GM23338 (cell line): ENCODE data around the gene CPB1. TPM values are rescaled to one million over a fixed set of nuclear protein-coding genes. Genes with fewer than 3 reads are reported as not detected.

Experiments
- ATAC-seq: fragments of 200-7000 bp; cut with Tn5 transposase; 3 replicates; pipeline ENCODE4 v1.9.1; 2020
- DNase-seq: peaks from one replicate; pipeline ENCODE4 v3.0.0-alpha.2; 2015; ENCODE audit warnings: low spot score
- H2AFZ ChIP-seq: fragments of 200-600 bp; sonication (generic); 2 replicates; pipeline ENCODE4 v1.8.0; 2016; ENCODE audit warnings: antibody characterized with exemption, mild to moderate bottlenecking, moderate library complexity
- H3F3A ChIP-seq: fragments of 200-600 bp; sonication (generic); replicated peaks from 2 replicates; pipeline ENCODE4 v1.8.0; 2017; ENCODE audit warnings: antibody characterized with exemption, mixed run types, low read depth
- H3K27ac ChIP-seq: fragments of 200-600 bp; sonication (generic); 2 replicates; pipeline ENCODE4 v1.6.1; 2016; ENCODE audit warnings: low read depth
- H3K27me3 ChIP-seq: fragments of 200-600 bp; sonication (generic); 2 replicates; pipeline ENCODE4 v1.8.0; 2016; ENCODE audit warnings: mild to moderate bottlenecking, mixed run types, moderate library complexity; ENCODE audit not compliant: insufficient read depth
- H3K36me3 ChIP-seq: fragments of 200-600 bp; sonication (generic); 2 replicates; pipeline ENCODE4 v1.8.0; 2016; ENCODE audit warnings: mild to moderate bottlenecking; ENCODE audit not compliant: insufficient read depth
- H3K4me1 ChIP-seq: fragments of 200-600 bp; sonication (generic); 2 replicates; pipeline ENCODE4 v1.8.0; 2016; ENCODE audit warnings: mild to moderate bottlenecking, moderate library complexity; ENCODE audit not compliant: insufficient read depth
- H3K4me2 ChIP-seq: fragments of 200-600 bp; sonication (generic); 2 replicates; pipeline ENCODE4 v1.7.1; 2017; ENCODE audit warnings: mixed run types
- H3K4me3 ChIP-seq: fragments of 200-600 bp; sonication (generic); 2 replicates; pipeline ENCODE4 v1.6.1; 2016; ENCODE audit warnings: mixed run types
- H3K79me2 ChIP-seq: fragments of 200-600 bp; sonication (generic); replicated peaks from 2 replicates; pipeline ENCODE4 v1.8.0; 2017; ENCODE audit warnings: mild to moderate bottlenecking; ENCODE audit not compliant: insufficient read depth
- H3K9me2 ChIP-seq: fragments of 200-600 bp; sonication (generic); 2 replicates; pipeline ENCODE4 v1.8.0; 2017; ENCODE audit not compliant: insufficient read depth
- H4K20me1 ChIP-seq: fragments of 200-600 bp; sonication (generic); replicated peaks from 2 replicates; pipeline ENCODE4 v1.8.0; 2017; ENCODE audit warnings: mild to moderate bottlenecking; ENCODE audit not compliant: insufficient read depth
- H3K27ac Mint-ChIP-seq: 2 replicates; pipeline ENCODE4 v1.8.0; 2020; ENCODE audit warnings: inconsistent platforms, mild to moderate bottlenecking, moderate library complexity, mixed read lengths
- H3K27me3 Mint-ChIP-seq: 3 replicates; pipeline ENCODE4 v1.8.0; 2022; ENCODE audit warnings: low read depth, mild to moderate bottlenecking, moderate library complexity, mixed read lengths, inconsistent platforms; ENCODE audit not compliant: insufficient read depth, poor library complexity
- H3K36me3 Mint-ChIP-seq: 3 replicates; pipeline ENCODE4 v1.8.0; 2021; ENCODE audit warnings: low read depth, mild to moderate bottlenecking, inconsistent platforms, moderate library complexity, mixed read lengths
- H3K4me1 Mint-ChIP-seq: 3 replicates; pipeline ENCODE4 v1.8.0; 2020; ENCODE audit warnings: mild to moderate bottlenecking, inconsistent platforms, mixed read lengths
- H3K4me3 Mint-ChIP-seq: 3 replicates; pipeline ENCODE4 v1.8.0; 2021; ENCODE audit warnings: moderate library complexity, mild to moderate bottlenecking, inconsistent platforms, mixed read lengths
- H3K9me3 Mint-ChIP-seq: 3 replicates; pipeline ENCODE4 v1.8.0; 2020; ENCODE audit warnings: moderate library complexity, mild to moderate bottlenecking, inconsistent platforms, mixed read lengths
- CTCF ChIP-seq, 2 experiments: fragments of 200-600 bp in 1 of 2; sonication (generic) in 1 of 2; conservative IDR thresholded peaks; 2 replicates each; pipeline versions ENCODE4 v1.5.1 to v1.6.1; 2016 to 2017; ENCODE audit warnings: antibody characterized with exemption in 2 of 2, low read depth in 2 of 2, mild to moderate bottlenecking in 2 of 2, moderate library complexity in 1 of 2
- ETS1 ChIP-seq: IDR thresholded peaks from 2 replicates; pipeline ENCODE4 v1.6.1; 2016; ENCODE audit warnings: antibody characterized with exemption
- EZH2phosphoT487 ChIP-seq: fragments of 200-600 bp; sonication (generic); IDR thresholded peaks from one replicate; pipeline ENCODE4 v1.8.1; 2018; ENCODE audit warnings: antibody characterized with exemption; ENCODE audit not compliant: unreplicated experiment
- JUNB ChIP-seq: IDR thresholded peaks from one replicate; pipeline ENCODE4 v1.6.1; 2016; ENCODE audit warnings: antibody characterized with exemption; ENCODE audit not compliant: unreplicated experiment
- NANOG ChIP-seq: IDR thresholded peaks from 2 replicates; pipeline ENCODE4 v1.6.1; 2016; ENCODE audit warnings: antibody characterized with exemption, borderline replicate concordance
- POLR2AphosphoS5 ChIP-seq: IDR thresholded peaks from 2 replicates; pipeline ENCODE4 v1.6.1; 2016; ENCODE audit warnings: antibody characterized with exemption, low read depth
- REST ChIP-seq: IDR thresholded peaks from one replicate; pipeline ENCODE4 v1.6.1; 2018; ENCODE audit warnings: antibody characterized with exemption; ENCODE audit not compliant: unreplicated experiment
- STAT1 ChIP-seq: IDR thresholded peaks from one replicate; pipeline ENCODE4 v1.6.1; 2016; ENCODE audit warnings: antibody characterized with exemption; ENCODE audit not compliant: unreplicated experiment
- ZNF331 ChIP-seq: fragments of 250-450 bp; sonication (Bioruptor Pico); IDR thresholded peaks from 2 replicates; pipeline ENCODE4 v1.5.0; 2020; ENCODE audit warnings: low read depth, mild to moderate bottlenecking, moderate library complexity
- polyA plus RNA-seq: library from polyadenylated mRNA; unstranded; fragments of >200 nt; fragmentation: Nextera tagmentation; extraction: Ambion mirVana; gene quantifications from 2 replicates; pipeline ENCODE4 v1.2.1, GENCODE V29; 2016
- total RNA-seq: library from RNA; depleted of rRNA; stranded (reverse); fragments of >200 nt; shearing (Covaris generic); gene quantifications from 2 replicates; pipeline ENCODE4 v1.2.3, GENCODE V29; 2014

The CPB1 gene
- total and polyA plus RNA-seq, 2 experiments from 2014 or later: not detected

- ATAC-seq (no peak), DNase-seq (no peak)
- Histone ChIP-seq H3K36me3 (no peaks in the 10 kb centered on the region), H3K9me2 (no peaks in the 10 kb centered on the region), H3K4me1 (peaks cover 18% of the 10 kb centered on the region), H3K27ac (no peak overlapping the region), H3K27me3 (no peaks in the 10 kb centered on the region), H3K4me2 (no peak overlapping the region), H3K79me2 (no peaks in the 10 kb centered on the region), H3F3A (no peaks in the 10 kb centered on the region), H4K20me1 (no peaks in the 10 kb centered on the region), H3K4me3 (no peak overlapping the region), H2AFZ (no peak overlapping the region)
- no peak overlapping the region for H3K4me3 Mint-ChIP-seq
- H3K36me3 Mint-ChIP-seq: no peaks in the 10 kb centered on the region
- no peak overlapping the region for H3K27ac Mint-ChIP-seq
- no peaks in the 10 kb centered on the region; the same call in 2 of the 3 replicates for H3K9me3 Mint-ChIP-seq
- H3K4me1 Mint-ChIP-seq: peaks cover 20% of the 10 kb centered on the region
- H3K27me3 Mint-ChIP-seq: no peaks in the 10 kb centered on the region
- TF ChIP-seq CTCF (conservative IDR thresholded peaks at IDR 0.05; ENCODE audit: low read depth in 2 of 2) (no peak), ETS1 (no peak), POLR2AphosphoS5 (no peak), ZNF331 (no peak), STAT1 (no peak), REST (no peak)
These were observed 4.6 kb upstream of the CPB1 start for GRCh38 chr3:148823026-148823425.

GRCh38 chr3:148825476-148825875 lies 2.1 kb upstream of the CPB1 start:
- ATAC-seq: no peak
- no peak for TF ChIP-seq EZH2phosphoT487
- no peak for TF ChIP-seq STAT1
- TF ChIP-seq ZNF331: no peak
- no peak for TF ChIP-seq JUNB
- no peak for TF ChIP-seq REST
- no peak for TF ChIP-seq POLR2AphosphoS5
- no peak for TF ChIP-seq NANOG

More at GRCh38 chr3:148825476-148825875, 2.1 kb upstream of the CPB1 start:
- no peak overlapping the region for H3K4me3 Mint-ChIP-seq
- H4K20me1 ChIP-seq: no peaks in the 10 kb centered on the region
- H3K9me3 Mint-ChIP-seq: no peaks in the 10 kb centered on the region; the same call in 2 of the 3 replicates
- no peak overlapping the region for H2AFZ ChIP-seq
- H3K27ac ChIP-seq: no peak overlapping the region
- H3K27me3 ChIP-seq: no peaks in the 10 kb centered on the region
- H3K4me3 ChIP-seq: no peak overlapping the region
- H3K4me1 Mint-ChIP-seq: peaks cover 12% of the 10 kb centered on the region
- no peaks in the 10 kb centered on the region for H3K27me3 Mint-ChIP-seq
- H3K27ac Mint-ChIP-seq: no peak overlapping the region
- DNase-seq: no peak
- no peaks in the 10 kb centered on the region for H3K36me3 ChIP-seq
- peaks cover 10% of the 10 kb centered on the region for H3K4me1 ChIP-seq
- no peaks in the 10 kb centered on the region for H3K36me3 Mint-ChIP-seq
- no peaks in the 10 kb centered on the region for H3K79me2 ChIP-seq
- H3F3A ChIP-seq: no peaks in the 10 kb centered on the region
- H3K4me2 ChIP-seq: no peak overlapping the region
- no peaks in the 10 kb centered on the region for H3K9me2 ChIP-seq
